ENCODE results near the gene ARID1A. TPM values are rescaled to one million over a fixed set of nuclear protein-coding genes. Genes with fewer than 3 reads are reported as not detected.

ARID1A gene
- total RNA-seq, 2 experiments from 2014 or later: 82.4 to 84.9 TPM

DNA sequence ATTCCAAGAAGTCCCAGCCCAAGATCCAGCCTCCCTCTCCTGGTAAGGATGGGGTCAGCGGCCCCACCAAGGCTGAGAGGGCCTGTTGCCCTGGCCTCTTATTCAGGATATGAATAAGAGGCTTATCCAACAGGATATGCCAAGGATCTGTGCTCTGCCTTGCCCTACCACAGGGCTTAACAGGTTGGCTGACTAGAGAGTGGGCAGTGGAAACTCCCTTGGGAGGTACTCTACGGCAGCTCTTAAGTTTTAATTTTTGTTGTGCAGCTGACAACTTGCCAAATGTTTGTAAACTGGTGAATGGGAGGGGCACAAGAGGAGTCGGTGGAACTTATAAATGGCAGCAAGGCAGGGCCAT lies 75.4 kb downstream of the ARID1A start:
- no peaks in the 10 kb centered on the region for H3K27me3 Mint-ChIP-seq
- no peaks in the 10 kb centered on the region for H3K9me3 Mint-ChIP-seq
- peaks cover 36% of the 10 kb centered on the region for H3K4me1 Mint-ChIP-seq (ENCODE audit: low read depth)
- ChIA-PET CTCF (interaction anchor here (1.0 to 1.5 kb wide), 2 partner anchors 10 to 18 kb away, joined by 4 read pairs; no protein-coding TSS in a partner anchor), POLR2A (interaction anchor here (0.7 to 2.0 kb wide), 4 partner anchors 15 to 39 kb away, joined by 3 to 15 read pairs (median 6); partner anchors contain the start of gene PIGV)
- TF ChIP-seq, protein P1, sequence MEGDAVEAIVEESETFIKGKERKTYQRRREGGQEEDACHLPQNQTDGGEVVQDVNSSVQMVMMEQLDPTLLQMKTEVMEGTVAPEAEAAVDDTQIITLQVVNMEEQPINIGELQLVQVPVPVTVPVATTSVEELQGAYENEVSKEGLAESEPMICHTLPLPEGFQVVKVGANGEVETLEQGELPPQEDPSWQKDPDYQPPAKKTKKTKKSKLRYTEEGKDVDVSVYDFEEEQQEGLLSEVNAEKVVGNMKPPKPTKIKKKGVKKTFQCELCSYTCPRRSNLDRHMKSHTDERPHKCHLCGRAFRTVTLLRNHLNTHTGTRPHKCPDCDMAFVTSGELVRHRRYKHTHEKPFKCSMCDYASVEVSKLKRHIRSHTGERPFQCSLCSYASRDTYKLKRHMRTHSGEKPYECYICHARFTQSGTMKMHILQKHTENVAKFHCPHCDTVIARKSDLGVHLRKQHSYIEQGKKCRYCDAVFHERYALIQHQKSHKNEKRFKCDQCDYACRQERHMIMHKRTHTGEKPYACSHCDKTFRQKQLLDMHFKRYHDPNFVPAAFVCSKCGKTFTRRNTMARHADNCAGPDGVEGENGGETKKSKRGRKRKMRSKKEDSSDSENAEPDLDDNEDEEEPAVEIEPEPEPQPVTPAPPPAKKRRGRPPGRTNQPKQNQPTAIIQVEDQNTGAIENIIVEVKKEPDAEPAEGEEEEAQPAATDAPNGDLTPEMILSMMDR (IDR thresholded peaks at IDR 0.05): no peak
- ATAC-seq: peak; percentile 18
- no peak for DNase-seq
- peak overlapping the region; percentile 86 for H3K27ac Mint-ChIP-seq
- H3K36me3 Mint-ChIP-seq (ENCODE audit: low read depth): peaks cover 93% of the 10 kb centered on the region
- no peak overlapping the region for H3K4me3 Mint-ChIP-seq
- intact Hi-C loops (cut with micrococcal nuclease): no loop called here

DNA sequence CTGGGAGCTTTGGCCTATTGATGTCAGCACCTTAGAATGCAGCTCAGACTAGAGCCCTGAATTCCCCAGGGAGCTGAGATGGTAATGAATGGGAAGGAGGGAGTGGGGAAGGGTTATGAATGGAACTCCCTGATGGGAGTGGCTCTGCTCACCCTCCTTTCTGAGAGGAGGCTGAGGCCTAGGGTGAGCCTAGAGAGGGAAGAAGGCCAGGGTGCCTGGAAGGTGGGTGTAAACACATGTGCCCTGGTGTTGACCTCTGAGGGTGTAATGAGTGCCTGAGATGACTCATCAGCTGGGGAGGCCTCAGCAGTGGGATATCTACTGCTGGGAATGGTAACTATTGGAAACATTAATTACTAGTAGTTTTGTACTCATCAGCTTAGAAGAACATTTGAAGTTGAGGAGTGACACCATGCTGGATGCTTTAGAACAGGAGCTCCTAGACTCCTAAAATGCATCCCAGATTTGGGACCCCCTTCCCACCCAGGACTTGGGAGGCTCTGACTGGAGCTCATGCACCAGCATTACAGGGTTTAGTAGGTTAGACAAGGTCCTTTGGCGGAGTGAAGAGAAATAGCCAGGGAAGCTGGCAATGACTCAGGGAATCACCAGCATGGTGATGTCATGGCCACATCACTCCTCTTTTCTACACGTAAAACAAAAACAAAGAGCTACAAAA lies 76.0 kb downstream of the ARID1A start:
- ChIA-PET CTCF (interaction anchor here (1.0 to 1.5 kb wide), 2 partner anchors 10 to 17 kb away, joined by 4 read pairs; no protein-coding TSS in a partner anchor), POLR2A (interaction anchor here (0.7 to 2.0 kb wide), 4 partner anchors 14 to 39 kb away, joined by 3 to 15 read pairs (median 6); partner anchors contain the start of gene PIGV)
- no peaks in the 10 kb centered on the region for H3K27me3 Mint-ChIP-seq
- no peak overlapping the region for H3K4me3 Mint-ChIP-seq
- H3K36me3 Mint-ChIP-seq (ENCODE audit: low read depth): peaks cover 92% of the 10 kb centered on the region
- TF ChIP-seq, protein P1 (IDR thresholded peaks at IDR 0.05): no peak
- H3K9me3 Mint-ChIP-seq: no peaks in the 10 kb centered on the region
- DNase-seq: peak; percentile 47
- ATAC-seq: peak; percentile 71
- peak overlapping the region; percentile 86 for H3K27ac Mint-ChIP-seq
- H3K4me1 Mint-ChIP-seq (ENCODE audit: low read depth): peaks cover 33% of the 10 kb centered on the region
- intact Hi-C loops (cut with micrococcal nuclease): no loop called here

DNA sequence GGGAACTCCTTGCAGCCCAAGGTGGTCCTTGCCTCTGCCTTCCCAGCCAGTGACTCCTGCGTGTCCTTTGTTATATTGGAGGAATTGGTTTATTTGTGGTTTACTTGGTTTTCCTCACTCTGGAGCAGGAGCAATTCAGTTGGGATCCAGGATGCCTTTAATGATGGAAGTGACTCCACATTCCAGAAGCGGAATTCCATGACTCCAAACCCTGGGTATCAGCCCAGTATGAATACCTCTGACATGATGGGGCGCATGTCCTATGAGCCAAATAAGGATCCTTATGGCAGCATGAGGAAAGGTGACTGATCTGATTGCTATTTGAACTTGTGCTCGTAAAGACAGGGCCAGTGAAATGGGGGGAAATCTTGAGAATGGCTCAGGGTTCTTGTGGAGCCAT lies 76.9 kb downstream of the ARID1A start:
- Mint-ChIP-seq H3K4me1 (ENCODE audit: low read depth) (peaks cover 25% of the 10 kb centered on the region), H3K36me3 (ENCODE audit: low read depth) (peaks cover 89% of the 10 kb centered on the region), H3K9me3 (no peaks in the 10 kb centered on the region), H3K4me3 (no peak overlapping the region), H3K27ac (peak overlapping the region; percentile 55), H3K27me3 (no peaks in the 10 kb centered on the region)
- ChIA-PET POLR2A (interaction anchor here (0.8 to 2.0 kb wide), 2 partner anchors 13 to 45 kb away, joined by 3 to 8 read pairs; no protein-coding TSS in a partner anchor), CTCF (interaction anchor here (1.0 kb wide), 1 partner anchor 171 kb away, joined by 3 read pairs; no protein-coding TSS in a partner anchor)
- DNase-seq (no peak), ATAC-seq (no peak)
- TF ChIP-seq, protein P1 (IDR thresholded peaks at IDR 0.05): no peak
- intact Hi-C loops (cut with micrococcal nuclease): no loop called here

DNA sequence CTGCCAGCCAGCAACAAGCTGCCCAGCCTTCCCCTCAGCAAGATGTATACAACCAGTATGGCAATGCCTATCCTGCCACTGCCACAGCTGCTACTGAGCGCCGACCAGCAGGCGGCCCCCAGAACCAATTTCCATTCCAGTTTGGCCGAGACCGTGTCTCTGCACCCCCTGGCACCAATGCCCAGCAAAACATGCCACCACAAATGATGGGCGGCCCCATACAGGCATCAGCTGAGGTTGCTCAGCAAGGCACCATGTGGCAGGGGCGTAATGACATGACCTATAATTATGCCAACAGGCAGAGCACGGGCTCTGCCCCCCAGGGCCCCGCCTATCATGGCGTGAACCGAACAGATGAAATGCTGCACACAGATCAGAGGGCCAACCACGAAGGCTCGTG lies 78.6 kb downstream of the ARID1A start:
- no peaks in the 10 kb centered on the region for H3K9me3 Mint-ChIP-seq
- H3K27me3 Mint-ChIP-seq: no peaks in the 10 kb centered on the region
- intact Hi-C loops (cut with micrococcal nuclease): no loop called here
- peaks cover 21% of the 10 kb centered on the region for H3K4me1 Mint-ChIP-seq (ENCODE audit: low read depth)
- peaks cover 86% of the 10 kb centered on the region for H3K36me3 Mint-ChIP-seq (ENCODE audit: low read depth)
- no peak overlapping the region for H3K27ac Mint-ChIP-seq
- CTCF ChIA-PET: no interaction called here
- POLR2A ChIA-PET: interaction anchor here (0.8 to 1.5 kb wide), 2 partner anchors 73 to 82 kb away, joined by 3 read pairs; no protein-coding TSS in a partner anchor
- TF ChIP-seq, protein P1 (IDR thresholded peaks at IDR 0.05): no peak
- no peak overlapping the region for H3K4me3 Mint-ChIP-seq
- DNase-seq: no peak
- no peak for ATAC-seq

DNA sequence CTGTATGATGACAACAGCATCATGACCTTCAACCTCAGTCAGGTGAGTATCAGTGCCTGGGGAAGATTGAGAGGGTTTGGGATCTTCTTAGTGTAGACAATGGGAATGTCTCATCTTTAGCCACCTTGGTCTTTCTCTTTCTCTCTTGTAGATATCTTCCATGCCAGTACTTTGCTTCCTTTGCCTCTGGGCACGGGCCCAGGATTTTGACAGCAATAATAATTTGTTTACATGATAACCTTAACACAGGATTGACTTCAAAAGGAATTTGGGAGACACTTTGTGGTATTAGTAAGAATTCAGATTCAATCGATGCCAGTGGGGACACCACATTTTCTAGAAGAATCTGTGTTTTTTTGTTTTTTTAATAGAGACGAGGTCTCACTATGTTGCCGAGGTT lies 79.9 kb downstream of the ARID1A start:
- TF ChIP-seq, protein P1 (IDR thresholded peaks at IDR 0.05): no peak
- Mint-ChIP-seq H3K36me3 (ENCODE audit: low read depth) (peaks cover 84% of the 10 kb centered on the region), H3K4me3 (no peak overlapping the region), H3K9me3 (no peaks in the 10 kb centered on the region), H3K27me3 (no peaks in the 10 kb centered on the region), H3K27ac (peak overlapping the region; percentile 53), H3K4me1 (ENCODE audit: low read depth) (peaks cover 21% of the 10 kb centered on the region)
- DNase-seq (no peak), ATAC-seq (no peak)
- ChIA-PET POLR2A (no interaction called here), CTCF (interaction anchor here (2.0 to 4.6 kb wide), 2 partner anchors 10 to 13 kb away, joined by 7 to 27 read pairs; partner anchors contain the start of gene PIGV)
- intact Hi-C loops (cut with micrococcal nuclease): no loop called here
